B cell (primary cell): ENCODE measurements around the gene RELCH.

Experiments used
- CTCF ChIP-seq: fragments of 200-600 bp; IDR thresholded peaks from one replicate; pipeline ENCODE4 v1.8.0; 2022; ENCODE audit warnings: antibody characterized with exemption, mild to moderate bottlenecking
- EZH2 ChIP-seq: IDR thresholded peaks from 2 replicates; pipeline ENCODE4 v1.6.1; 2012; ENCODE audit warnings: borderline replicate concordance, low read depth, mild to moderate bottlenecking, moderate library complexity, low read length; ENCODE audit not compliant: insufficient read depth, poor library complexity, severe bottlenecking

GRCh38 chr18:62201870-62202269 is 14.8 kb downstream of the RELCH start:
- no peak for TF ChIP-seq CTCF
- no peak for TF ChIP-seq EZH2
